ENCODE results near the gene ATG9B. TPM values are rescaled to one million over a fixed set of nuclear protein-coding genes. Genes with fewer than 3 reads are reported as not detected.

The ATG9B gene
- total RNA-seq, 2 donors from 2014 or later: not detected

- peaks cover 28 to 52% of the 10 kb centered on the region in 2 donors for H3K36me3 ChIP-seq (replicated peaks in 1 of 2; ENCODE audit: insufficient read depth in 1 of 2, low read depth in 2 of 2)
- H3K27ac ChIP-seq: no peak overlapping the region
- ATAC-seq: no peak
- no peak for DNase-seq
- TF ChIP-seq POLR2A (IDR thresholded peaks at IDR 0.05) (no peak), CTCF (IDR thresholded peaks at IDR 0.05) (no peak)
- no peaks in the 10 kb centered on the region for H3K27me3 ChIP-seq
- no peaks in the 10 kb centered on the region for H3K9me3 ChIP-seq
- 88 to 95% methylated on average over 9 to 17 of the region's 17 CpGs for WGBS, 2 donors
- intact Hi-C loops (cut with DNase I): no loop called here
- H3K4me1 ChIP-seq: peaks cover 6% of the 10 kb centered on the region
- no peak overlapping the region for H3K4me3 ChIP-seq
Observed at GRCh38 chr7:151069841-151070573, 45.7 kb upstream of the ATG9B start.

- Histone ChIP-seq H3K4me1 (peaks cover 22% of the 10 kb centered on the region), H3K27ac (no peak overlapping the region), H3K9me3 (no peaks in the 10 kb centered on the region), H3K4me3 (no peak overlapping the region), H3K36me3 (replicated peaks in 1 of 2; ENCODE audit: insufficient read depth in 1 of 2, low read depth in 2 of 2) (peaks cover 27 to 43% of the 10 kb centered on the region in 2 donors), H3K27me3 (no peaks in the 10 kb centered on the region)
- WGBS, 2 donors: 87 to 88% methylated on average over 10 to 12 of the region's 12 CpGs
- DNase-seq (no peak), ATAC-seq (no peak)
- no peak for TF ChIP-seq CTCF (IDR thresholded peaks at IDR 0.05)
- TF ChIP-seq POLR2A (IDR thresholded peaks at IDR 0.05): no peak
- intact Hi-C loops (cut with DNase I): no loop called here
Observed at GRCh38 chr7:151068069-151068773, 43.9 kb upstream of the ATG9B start.

GRCh38 chr7:151066273-151066974 is 42.1 kb upstream of the ATG9B start:
- TF ChIP-seq POLR2A (IDR thresholded peaks at IDR 0.05) (no peak), CTCF (IDR thresholded peaks at IDR 0.05) (no peak)
- 89 to 94% methylated on average over 26 to 39 of the region's 39 CpGs for WGBS, 2 donors
- DNase-seq (no peak), ATAC-seq (no peak)
- intact Hi-C loops (cut with DNase I): no loop called here
- Histone ChIP-seq H3K27ac (no peak overlapping the region), H3K9me3 (no peaks in the 10 kb centered on the region), H3K4me1 (peaks cover 37% of the 10 kb centered on the region), H3K4me3 (no peak overlapping the region), H3K27me3 (no peaks in the 10 kb centered on the region), H3K36me3 (replicated peaks in 1 of 2; ENCODE audit: insufficient read depth in 1 of 2, low read depth in 2 of 2) (peaks cover 27 to 34% of the 10 kb centered on the region in 2 donors)

- H3K36me3 ChIP-seq (replicated peaks in 1 of 2; ENCODE audit: insufficient read depth in 1 of 2, low read depth in 2 of 2): peaks cover 20 to 26% of the 10 kb centered on the region in 2 donors
Observed at GRCh38 chr7:151065516-151065915, 41.2 kb upstream of the ATG9B start.

More at GRCh38 chr7:151065516-151065915, 41.2 kb upstream of the ATG9B start:
- no peak for DNase-seq
- H3K4me1 ChIP-seq: peaks cover 46% of the 10 kb centered on the region
- H3K9me3 ChIP-seq: no peaks in the 10 kb centered on the region
- whole genome bisulfite sequencing, 2 donors: 70 to 71% methylated on average over 10 to 14 of the region's 14 CpGs
- intact Hi-C loops (cut with DNase I): no loop called here
- no peak for ATAC-seq
- no peak overlapping the region for H3K4me3 ChIP-seq
- H3K27ac ChIP-seq: no peak overlapping the region
- H3K27me3 ChIP-seq: no peaks in the 10 kb centered on the region
- TF ChIP-seq POLR2A (IDR thresholded peaks at IDR 0.05) (no peak), CTCF (IDR thresholded peaks at IDR 0.05) (no peak)

Data from body of pancreas (tissue), 4 donors.